Activated T-helper 1 cell treated with anti-CD3 and anti-CD28 coated beads, Interleukin-12 subunit alpha, Interleukin-12 subunit beta, Interleukin-2, Interleukin-4 antibody, amounts not matched to agents 30 ng/mL and 10 ng/mL and 1 ng/mL, durations not matched to agents 14 hours and 24 hours and 36 hours (primary cell): Measurements from ENCODE around the gene PERM1. TPM values are rescaled to one million over a fixed set of nuclear protein-coding genes. Genes with fewer than 3 reads are reported as not detected.

ENCODE experiments used
- DNase-seq: peaks from one replicate; pipeline ENCODE4 v3.0.0; 2021; ENCODE audit warnings: low spot score
- H3K27ac Mint-ChIP-seq: one replicate; pipeline ENCODE4 v1.8.0; 2021; ENCODE audit warnings: mild to moderate bottlenecking, mixed read lengths
- H3K27me3 Mint-ChIP-seq: one replicate; pipeline ENCODE4 v1.8.0; 2022; ENCODE audit warnings: mild to moderate bottlenecking, moderate library complexity, mixed read lengths; ENCODE audit not compliant: insufficient read depth
- H3K36me3 Mint-ChIP-seq: one replicate; pipeline ENCODE4 v1.8.0; 2021; ENCODE audit warnings: low read depth, mixed read lengths
- H3K4me1 Mint-ChIP-seq: one replicate; pipeline ENCODE4 v1.8.0; 2021; ENCODE audit warnings: low read depth, mixed read lengths
- H3K4me3 Mint-ChIP-seq: one replicate; pipeline ENCODE4 v1.8.0; 2021; ENCODE audit warnings: mild to moderate bottlenecking, moderate library complexity, mixed read lengths
- H3K9me3 Mint-ChIP-seq: one replicate; pipeline ENCODE4 v1.8.0; 2021; ENCODE audit warnings: mixed read lengths
- intact Hi-C: fragments of 100-400 bp; cut with micrococcal nuclease; formaldehyde crosslinking; loops from one replicate; pipeline ENCODE4 v1.15.1; 2024
- total RNA-seq: library from RNA; stranded (reverse); gene quantifications from 2 replicates; pipeline ENCODE4 v1.2.3, GENCODE V29; 2022

The PERM1 gene
- total RNA-seq, 1 donor from 2014 or later, result not detected

DNA sequence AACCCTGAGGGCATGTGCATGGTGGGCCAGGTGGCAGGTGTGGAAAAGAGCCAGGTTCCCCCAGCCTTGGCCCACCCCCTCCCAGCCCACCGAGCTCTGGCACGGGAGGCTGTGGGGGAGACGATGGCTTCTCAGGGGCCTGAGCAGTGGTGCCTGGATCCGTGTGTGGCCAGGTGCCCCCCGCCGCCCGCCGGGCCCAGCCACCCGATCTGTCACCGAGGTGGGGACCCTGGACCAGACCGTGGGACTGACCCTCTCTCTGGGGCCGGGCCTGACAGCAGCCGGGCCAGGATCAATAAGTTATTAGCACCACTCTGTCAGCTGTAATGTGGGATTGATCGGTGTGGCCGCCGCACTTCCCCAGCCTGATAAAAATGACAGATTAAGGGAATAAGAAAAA is 44.4 kb downstream of the PERM1 start:
- H3K27me3 Mint-ChIP-seq, result peaks cover 34% of the 10 kb centered on the region
- intact Hi-C loops, result no loop called here

DNA sequence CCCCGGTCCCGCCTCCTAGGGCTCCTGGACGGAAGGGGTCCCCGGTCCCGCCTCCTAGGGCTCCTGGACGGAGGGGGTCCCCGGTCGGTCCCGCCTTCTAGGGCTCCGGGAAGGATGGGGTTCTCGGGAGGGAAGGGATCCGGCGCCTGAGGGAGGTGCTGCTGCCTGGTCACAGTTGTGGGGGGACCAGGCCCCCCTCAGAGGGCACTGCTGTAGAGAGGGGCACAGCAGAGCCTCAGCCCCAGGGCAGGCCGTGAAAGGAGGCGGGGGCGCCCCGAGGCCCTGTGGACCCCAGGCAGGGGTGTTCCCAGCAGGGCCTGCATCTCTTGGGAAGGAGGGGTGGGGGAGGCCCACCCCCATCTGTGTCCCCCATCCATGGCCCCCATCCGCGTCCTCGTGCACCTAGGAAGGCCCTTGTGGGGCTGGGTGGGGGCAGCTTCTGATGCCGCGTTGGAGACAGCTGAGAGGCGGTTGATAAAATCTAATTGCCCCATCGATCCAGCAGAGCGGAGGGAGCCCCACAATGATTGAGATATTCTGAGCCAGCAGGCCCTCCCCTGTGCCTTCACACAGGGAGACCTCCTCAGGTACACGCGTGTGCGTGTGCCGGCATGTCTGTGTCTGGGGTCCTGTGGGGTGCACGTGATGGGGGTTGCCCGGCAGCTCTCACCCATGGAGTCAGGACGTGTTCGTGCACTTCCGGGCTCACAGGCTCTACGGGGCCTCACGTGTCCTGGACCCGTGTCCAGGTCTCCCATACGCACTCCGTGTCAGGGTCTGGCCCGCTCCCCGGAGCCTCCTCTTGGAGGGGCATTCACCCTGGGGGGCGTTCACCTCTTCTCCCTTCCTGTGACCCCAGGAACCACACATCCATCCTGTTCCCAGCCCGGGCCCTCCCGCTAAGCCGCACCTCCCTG is 45.3 kb downstream of the PERM1 start:
- peaks cover 40% of the 10 kb centered on the region for H3K27me3 Mint-ChIP-seq
- H3K36me3 Mint-ChIP-seq, result peaks cover 2% of the 10 kb centered on the region
- DNase-seq, result no peak
- no peak overlapping the region for H3K27ac Mint-ChIP-seq
- no peaks in the 10 kb centered on the region for H3K9me3 Mint-ChIP-seq
- intact Hi-C loops, result no loop called here
- H3K4me1 Mint-ChIP-seq, result peaks cover 4% of the 10 kb centered on the region
- H3K4me3 Mint-ChIP-seq, result no peak overlapping the region

More for the DNA sequence above, 44.4 kb downstream of the PERM1 start:
- H3K36me3 Mint-ChIP-seq, result peaks cover 2% of the 10 kb centered on the region
- DNase-seq, result no peak
- H3K9me3 Mint-ChIP-seq, result no peaks in the 10 kb centered on the region
- H3K4me3 Mint-ChIP-seq, result no peak overlapping the region
- H3K4me1 Mint-ChIP-seq, result peaks cover 4% of the 10 kb centered on the region
- H3K27ac Mint-ChIP-seq, result no peak overlapping the region

DNA sequence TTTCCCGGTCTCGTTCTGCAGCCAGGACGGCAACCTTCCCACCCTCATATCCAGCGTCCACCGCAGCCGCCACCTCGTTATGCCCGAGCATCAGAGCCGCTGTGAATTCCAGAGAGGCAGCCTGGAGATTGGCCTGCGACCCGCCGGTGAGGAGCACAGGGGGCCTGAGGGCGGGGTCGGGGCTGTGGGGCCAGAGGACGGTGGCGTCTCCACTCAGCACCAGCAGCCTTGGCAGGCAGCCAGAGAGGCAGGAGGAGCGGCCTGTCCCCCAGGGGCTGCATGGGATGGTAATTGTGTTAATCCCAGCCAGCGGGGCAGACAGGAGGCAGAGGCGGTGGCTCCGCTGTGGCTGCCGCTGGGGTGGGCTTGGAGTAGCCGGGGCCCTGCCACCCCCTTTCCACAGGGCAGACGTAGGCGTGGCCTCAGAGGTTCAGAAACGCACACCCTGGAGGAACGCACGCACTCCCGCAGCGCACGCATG is 46.1 kb downstream of the PERM1 start:
- intact Hi-C loops, result no loop called here
- peaks cover 38% of the 10 kb centered on the region for H3K27me3 Mint-ChIP-seq
- no peak for DNase-seq
- H3K4me1 Mint-ChIP-seq, result no peaks in the 10 kb centered on the region
- no peaks in the 10 kb centered on the region for H3K9me3 Mint-ChIP-seq
- H3K4me3 Mint-ChIP-seq, result no peak overlapping the region
- H3K36me3 Mint-ChIP-seq, result no peaks in the 10 kb centered on the region
- no peak overlapping the region for H3K27ac Mint-ChIP-seq

DNA sequence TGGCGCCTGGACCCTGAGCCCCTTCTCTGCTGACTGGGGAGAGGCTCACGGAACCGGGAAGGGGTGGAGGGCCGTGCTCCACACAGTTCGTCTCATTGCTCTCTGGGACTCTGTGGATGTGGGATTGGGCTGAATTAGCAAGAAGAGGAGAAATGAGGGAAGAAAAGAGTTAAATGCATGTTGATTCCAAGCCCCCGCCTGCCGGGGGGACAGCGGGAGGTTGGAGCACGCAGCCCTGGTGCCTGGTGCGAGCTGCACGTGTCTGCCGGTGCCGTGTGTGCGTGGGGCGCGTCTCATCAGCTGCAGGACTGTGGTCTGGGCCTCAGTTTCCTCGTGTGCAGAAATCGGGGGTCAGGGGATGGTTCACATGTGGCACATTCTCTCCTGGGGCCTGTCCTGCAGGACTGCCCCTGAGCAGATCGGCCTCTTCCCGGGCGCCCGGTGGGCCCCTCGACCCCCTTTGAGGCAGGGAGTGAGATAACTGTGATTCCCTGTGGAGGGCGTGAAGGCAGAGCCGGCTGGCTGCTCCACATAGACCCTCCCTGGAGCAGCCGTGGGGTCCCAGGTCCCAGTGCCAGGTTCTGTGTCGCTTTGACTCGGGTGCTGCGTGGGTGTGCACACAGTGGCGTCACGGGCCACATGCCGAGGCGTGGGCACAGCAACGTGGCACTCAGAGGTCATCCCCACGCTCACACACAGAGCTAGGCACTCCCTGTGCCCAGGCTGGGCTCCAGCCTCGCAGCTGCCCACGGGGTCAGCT is 46.7 kb downstream of the PERM1 start:
- H3K36me3 Mint-ChIP-seq, result no peaks in the 10 kb centered on the region
- peaks cover 35% of the 10 kb centered on the region for H3K27me3 Mint-ChIP-seq
- no peak overlapping the region for H3K4me3 Mint-ChIP-seq
- no peaks in the 10 kb centered on the region for H3K4me1 Mint-ChIP-seq
- no peak for DNase-seq
- intact Hi-C loops, result no loop called here
- no peaks in the 10 kb centered on the region for H3K9me3 Mint-ChIP-seq
- peak overlapping the region; percentile 23 for H3K27ac Mint-ChIP-seq

DNA sequence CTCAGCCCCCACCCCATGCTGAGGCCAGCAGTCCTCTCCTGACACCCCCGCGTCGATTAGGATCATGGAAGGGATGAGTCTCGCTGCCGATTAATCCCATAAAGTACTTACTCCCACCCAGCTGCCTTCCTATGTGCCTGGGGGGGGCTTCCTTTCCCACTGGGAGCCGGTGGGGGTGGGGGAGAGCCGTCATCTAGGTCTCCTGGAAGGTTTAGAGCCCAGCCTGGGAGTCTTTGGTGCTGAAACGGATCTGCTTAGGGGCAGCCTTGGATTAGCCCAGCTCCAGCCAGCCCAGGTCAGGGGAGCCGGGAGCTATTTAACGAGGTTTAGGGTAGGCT is 48.3 kb downstream of the PERM1 start:
- no peaks in the 10 kb centered on the region for H3K4me1 Mint-ChIP-seq
- no peaks in the 10 kb centered on the region for H3K36me3 Mint-ChIP-seq
- intact Hi-C loops, result no loop called here
- H3K27me3 Mint-ChIP-seq, result peaks cover 29% of the 10 kb centered on the region
- H3K4me3 Mint-ChIP-seq, result no peak overlapping the region
- H3K9me3 Mint-ChIP-seq, result no peaks in the 10 kb centered on the region
- H3K27ac Mint-ChIP-seq, result no peak overlapping the region
- DNase-seq, result no peak

DNA sequence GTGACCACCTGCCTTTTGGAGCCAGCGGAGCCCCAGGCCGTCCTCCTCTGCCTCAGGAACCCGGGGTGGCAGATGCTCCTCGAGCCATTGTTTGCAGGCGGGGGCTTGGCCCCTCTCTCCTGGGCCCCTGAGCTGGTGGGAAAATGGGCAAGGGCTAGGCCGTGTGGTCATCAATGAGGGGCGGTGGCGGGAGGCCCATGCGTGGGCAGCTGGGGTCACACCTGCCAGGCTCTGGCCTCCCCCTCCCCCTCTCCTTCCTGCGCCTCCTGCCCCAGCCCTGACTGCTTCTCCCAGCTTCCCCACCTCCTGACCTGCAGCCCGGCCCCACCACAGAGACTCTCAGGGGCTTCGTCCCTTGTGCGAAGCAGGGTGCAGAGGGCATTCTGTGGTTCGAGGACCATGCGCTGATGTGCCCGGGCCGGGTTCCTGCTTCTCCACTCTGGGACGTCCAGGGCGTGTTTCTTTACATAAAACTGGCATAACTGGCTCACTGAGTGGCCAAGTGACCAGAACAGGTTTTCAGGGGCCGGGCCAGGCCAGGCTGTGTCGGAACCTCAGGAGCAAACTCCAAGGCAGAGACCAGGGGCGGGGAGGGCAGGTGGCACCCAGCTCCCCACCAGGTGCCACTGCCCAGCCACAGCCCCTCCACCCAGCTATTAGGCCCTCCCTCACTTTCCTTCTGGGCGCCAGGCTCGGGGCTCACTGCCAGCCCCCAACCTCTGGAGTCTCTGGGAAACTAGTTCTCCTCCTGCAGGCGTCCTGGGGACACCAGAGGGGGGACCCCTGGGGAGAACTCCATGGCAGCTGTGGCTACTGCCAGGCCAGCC is 48.9 kb downstream of the PERM1 start:
- Mint-ChIP-seq H3K9me3 (no peaks in the 10 kb centered on the region), H3K4me1 (no peaks in the 10 kb centered on the region), H3K36me3 (no peaks in the 10 kb centered on the region), H3K27ac (no peak overlapping the region), H3K27me3 (peaks cover 23% of the 10 kb centered on the region), H3K4me3 (no peak overlapping the region)
- DNase-seq, result no peak
- intact Hi-C loops, result no loop called here

DNA sequence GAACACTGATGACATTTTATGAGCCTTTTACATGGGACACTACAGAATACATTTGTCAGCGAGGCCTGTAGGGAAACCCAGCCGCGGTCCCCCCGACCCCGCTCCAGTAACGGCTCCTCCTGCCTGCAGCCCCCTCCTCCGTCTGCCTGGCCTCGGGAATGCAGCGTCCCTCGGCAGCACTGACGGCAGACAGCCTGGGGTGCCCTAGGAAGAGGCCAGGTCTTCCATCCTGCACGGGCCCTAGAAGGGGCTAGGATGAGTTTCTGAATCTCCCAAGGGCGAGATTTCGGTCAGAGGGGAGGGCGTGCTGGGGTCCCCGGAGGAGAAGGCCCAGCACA is 49.8 kb downstream of the PERM1 start:
- no peak overlapping the region for H3K27ac Mint-ChIP-seq

DNA sequence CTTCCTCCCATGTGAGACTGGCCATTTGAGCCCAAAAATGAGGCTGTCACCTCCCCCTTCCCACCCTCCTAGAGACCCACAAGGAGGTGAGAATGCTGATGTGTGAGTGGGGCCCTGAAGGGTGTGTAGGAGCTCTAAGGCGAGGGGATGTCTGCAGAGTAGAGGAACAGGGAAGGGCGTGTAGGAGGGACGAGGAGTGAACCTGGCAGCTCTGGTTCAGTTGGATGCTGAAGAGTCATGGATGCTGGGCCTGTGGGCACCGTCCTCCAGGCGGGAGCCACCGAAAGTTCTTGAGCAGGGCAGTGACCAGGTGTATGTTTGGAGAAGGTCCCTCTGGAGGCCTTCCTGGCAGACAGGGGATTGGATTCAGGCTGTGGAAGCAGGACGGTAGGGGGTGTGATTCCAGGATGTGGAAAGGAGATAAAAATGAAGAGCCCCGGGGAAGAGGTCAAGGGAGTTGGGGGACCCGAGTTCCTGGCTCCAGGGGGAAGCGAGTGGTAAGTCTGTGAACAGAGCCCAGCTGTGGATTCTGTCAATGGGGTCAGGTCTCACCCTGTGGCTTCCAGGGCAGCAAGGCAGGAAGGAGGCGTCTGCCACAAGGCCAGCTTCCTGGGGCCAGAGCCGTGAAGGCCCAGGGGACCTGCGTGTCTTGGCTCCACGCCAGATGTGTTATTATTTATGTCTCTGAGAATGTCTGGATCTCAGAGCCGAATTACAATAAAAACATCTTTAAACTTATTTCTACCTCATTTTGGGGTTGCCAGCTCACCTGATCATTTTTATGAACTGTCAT is 50.3 kb downstream of the PERM1 start:
- no peaks in the 10 kb centered on the region for H3K9me3 Mint-ChIP-seq
- H3K27ac Mint-ChIP-seq, result no peak overlapping the region
- intact Hi-C loops, result no loop called here
- no peaks in the 10 kb centered on the region for H3K36me3 Mint-ChIP-seq
- no peak for DNase-seq
- H3K4me1 Mint-ChIP-seq, result no peaks in the 10 kb centered on the region
- no peak overlapping the region for H3K4me3 Mint-ChIP-seq
- H3K27me3 Mint-ChIP-seq, result peaks cover 31% of the 10 kb centered on the region

More for the DNA sequence above, 49.8 kb downstream of the PERM1 start:
- Mint-ChIP-seq H3K9me3 (no peaks in the 10 kb centered on the region), H3K36me3 (no peaks in the 10 kb centered on the region), H3K4me3 (no peak overlapping the region), H3K4me1 (no peaks in the 10 kb centered on the region), H3K27me3 (peaks cover 26% of the 10 kb centered on the region)
- intact Hi-C loops, result no loop called here
- DNase-seq, result no peak

DNA sequence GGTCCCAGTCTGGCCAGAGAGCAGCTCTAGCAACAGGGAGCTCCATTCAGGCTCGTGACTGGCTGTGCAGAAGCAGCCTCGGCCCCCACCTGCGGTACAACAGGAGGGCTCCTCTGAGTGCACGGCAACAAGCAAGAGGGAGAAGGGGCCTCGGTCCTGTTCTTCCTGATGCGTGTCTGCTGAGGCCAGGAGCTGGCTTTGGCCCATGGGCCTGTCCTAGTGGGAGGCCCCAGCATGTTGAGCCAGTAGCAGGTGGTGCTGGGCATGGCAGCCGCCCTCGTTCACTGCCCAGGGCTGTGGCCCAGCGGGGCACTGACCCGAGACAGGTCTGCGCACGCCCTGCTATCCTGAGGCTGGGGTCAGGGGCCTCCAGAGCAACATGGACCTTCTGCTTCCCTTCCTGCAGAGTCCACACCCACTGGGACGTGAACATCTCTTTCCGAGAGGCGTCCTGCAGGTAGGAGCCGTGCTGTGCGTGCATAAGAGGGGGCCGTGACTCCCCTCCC is 51.2 kb downstream of the PERM1 start:
- H3K4me1 Mint-ChIP-seq, result no peaks in the 10 kb centered on the region
- no peaks in the 10 kb centered on the region for H3K9me3 Mint-ChIP-seq

DNA sequence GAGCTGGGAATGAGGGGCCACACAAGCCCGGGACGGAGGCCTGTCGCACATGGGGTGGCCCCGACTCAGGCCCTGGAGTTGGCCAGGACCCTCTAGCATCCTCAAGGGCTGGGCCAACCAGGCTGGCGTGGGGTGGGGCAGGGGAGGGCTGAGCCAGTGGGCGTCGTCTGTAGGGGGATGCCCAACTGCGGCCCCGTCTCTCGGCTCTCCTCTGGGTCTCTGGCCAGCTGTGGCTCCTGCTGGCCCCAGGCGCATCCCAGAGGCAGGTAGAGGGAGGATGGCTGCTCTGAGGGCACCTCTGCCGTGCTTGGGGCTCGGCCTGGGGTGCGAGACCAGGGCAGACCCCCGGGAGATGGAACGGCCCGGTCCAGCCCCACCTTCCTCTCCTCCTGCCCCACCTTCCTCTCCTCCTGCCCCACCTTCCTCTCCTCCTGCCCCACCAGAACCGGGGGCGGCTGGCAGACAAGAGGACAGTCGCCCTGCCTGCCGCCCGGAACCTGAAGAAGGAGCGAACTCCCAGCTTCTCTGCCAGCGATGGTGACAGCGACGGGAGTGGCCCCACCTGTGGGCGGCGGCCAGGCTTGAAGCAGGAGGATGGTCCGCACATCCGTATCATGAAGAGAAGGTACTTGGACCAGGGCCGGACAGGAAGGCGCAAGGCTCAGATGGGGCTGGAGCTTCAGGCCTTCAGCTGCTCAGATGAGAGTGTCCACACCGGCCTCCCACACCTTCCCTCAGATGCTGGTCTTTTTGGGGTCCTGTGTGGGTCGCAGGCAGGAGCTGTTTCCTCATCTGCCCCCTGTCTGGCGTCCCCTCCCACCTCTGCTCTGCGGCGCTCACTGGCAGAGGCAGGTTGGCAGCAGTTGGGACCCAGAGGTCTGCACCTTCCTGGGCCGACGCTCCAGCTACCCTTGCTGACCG is 51.9 kb downstream of the PERM1 start:
- peaks cover 36% of the 10 kb centered on the region for H3K27me3 Mint-ChIP-seq
- no peak overlapping the region for H3K4me3 Mint-ChIP-seq
- no peaks in the 10 kb centered on the region for H3K4me1 Mint-ChIP-seq
- H3K9me3 Mint-ChIP-seq, result no peaks in the 10 kb centered on the region
- intact Hi-C loops, result loop anchor here (10.0 kb wide), 1 partner anchor 165 kb away; no protein-coding TSS in a partner anchor
- no peak for DNase-seq
- no peaks in the 10 kb centered on the region for H3K36me3 Mint-ChIP-seq
- no peak overlapping the region for H3K27ac Mint-ChIP-seq

More for the DNA sequence above, 51.2 kb downstream of the PERM1 start:
- Mint-ChIP-seq H3K27ac (no peak overlapping the region), H3K27me3 (peaks cover 40% of the 10 kb centered on the region), H3K36me3 (no peaks in the 10 kb centered on the region), H3K4me3 (no peak overlapping the region)
- no peak for DNase-seq
- intact Hi-C loops, result no loop called here
